Stimulated activated CD8-positive, alpha-beta memory T cell treated with anti-CD3 and anti-CD28 coated beads, Interleukin-4, amount 100 ng/mL, for 4 hours (primary cell): ENCODE results near the gene CCDC74A.
A peak's percentile ranks its signal among the peaks of the same experiment; 100 is the strongest.
"Not testable (repeated sequence)": the region's sequence is repeated elsewhere in the genome, so short reads cannot be mapped to it uniquely, and the experiment has no call there.

Experiments
- DNase-seq, 2 donors: peaks; one replicate each; pipeline ENCODE4 v3.0.0-alpha.2; 2020; ENCODE audit warnings: low read depth in 2 of 2, low spot score in 1 of 2

The CCDC74A gene

GRCh38 chr2:131527131-131528001 lies at the start of gene CCDC74A:
CCDC74A (plus strand) TSS chr2:131527888; CDS start chr2:131527971, 83 bp downstream.
- DNase-seq = peak; percentile 28 to 67

DNA sequence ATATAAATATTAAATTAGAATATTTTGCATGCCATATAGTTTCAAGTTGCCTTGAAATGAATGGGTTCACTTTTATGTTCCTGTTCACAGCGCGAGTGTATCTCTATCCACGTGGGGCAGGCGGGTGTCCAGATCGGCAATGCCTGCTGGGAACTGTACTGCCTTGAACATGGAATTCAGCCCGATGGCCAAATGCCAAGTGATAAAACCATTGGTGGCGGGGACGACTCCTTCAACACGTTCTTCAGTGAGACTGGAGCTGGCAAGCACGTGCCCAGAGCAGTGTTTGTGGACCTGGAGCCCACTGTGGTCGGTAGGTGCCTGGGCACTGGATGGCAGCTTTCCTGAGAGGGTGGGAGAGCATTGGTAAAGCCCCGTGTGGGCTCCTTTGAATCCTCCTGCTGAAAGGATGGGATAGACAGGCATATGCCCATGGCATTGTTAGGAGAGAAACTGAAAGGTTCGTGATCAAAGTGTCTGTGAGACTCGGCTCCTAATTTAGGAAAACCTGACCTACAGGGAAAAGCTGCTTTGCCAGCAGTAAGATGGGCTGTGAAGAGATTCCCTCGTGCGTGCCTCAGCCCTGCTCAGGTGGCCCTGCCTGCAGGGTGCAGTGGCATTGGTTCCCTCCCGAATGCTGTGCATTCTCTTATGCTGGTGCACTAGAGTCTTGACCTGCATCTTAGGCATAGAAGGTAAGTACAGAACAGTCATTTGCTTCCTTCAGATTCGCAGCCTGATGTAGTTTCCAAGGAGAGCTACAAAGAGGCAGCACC lies 49.4 kb upstream of the CCDC74A start:
- not testable (repeated sequence) for DNase-seq

GRCh38 chr2:131478850-131479461 lies 48.7 kb upstream of the CCDC74A start:
- not testable (repeated sequence) for DNase-seq

DNA sequence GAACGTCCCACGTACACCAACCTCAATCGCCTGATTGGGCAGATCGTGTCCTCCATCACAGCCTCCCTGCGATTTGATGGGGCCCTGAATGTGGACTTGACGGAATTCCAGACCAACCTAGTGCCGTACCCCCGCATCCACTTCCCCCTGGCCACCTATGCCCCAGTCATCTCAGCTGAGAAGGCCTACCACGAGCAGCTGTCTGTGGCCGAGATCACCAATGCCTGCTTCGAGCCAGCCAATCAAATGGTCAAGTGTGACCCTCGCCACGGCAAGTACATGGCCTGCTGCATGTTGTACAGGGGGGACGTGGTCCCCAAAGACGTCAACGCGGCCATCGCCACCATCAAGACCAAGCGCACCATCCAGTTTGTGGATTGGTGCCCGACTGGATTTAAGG lies 47.3 kb upstream of the CCDC74A start:
- not testable (repeated sequence) for DNase-seq

GRCh38 chr2:131482506-131483155 lies 45.1 kb upstream of the CCDC74A start:
- not testable (repeated sequence) for DNase-seq

- not testable (repeated sequence) for DNase-seq
Measured at GRCh38 chr2:131483981-131484820, 43.5 kb upstream of the CCDC74A start.

DNA sequence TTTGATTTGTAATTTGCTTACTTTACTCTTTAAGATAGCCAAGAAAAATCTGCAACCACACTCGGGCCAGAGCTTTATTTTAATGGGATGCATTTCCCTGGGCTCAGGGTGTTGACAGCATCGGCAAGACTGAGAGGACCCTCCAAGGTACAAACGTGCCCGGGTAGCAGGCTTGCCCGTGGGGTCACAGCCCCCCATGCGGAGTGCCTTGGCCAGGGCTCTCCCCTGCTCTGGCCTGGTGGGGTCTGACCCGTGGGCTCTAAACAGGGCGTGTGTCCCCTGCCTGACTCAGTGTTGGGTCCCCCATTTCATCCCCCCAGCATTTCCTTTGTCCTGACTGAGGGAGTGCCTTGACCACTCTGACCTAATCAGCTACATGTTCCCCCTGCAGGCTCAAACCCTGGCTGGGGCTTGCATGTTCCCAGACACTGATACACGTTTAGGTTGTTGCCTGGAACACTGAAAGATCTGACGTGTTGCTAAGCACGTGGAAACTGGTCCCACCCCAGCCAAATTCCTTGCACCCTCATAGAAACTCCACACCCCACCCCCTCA lies 42.7 kb upstream of the CCDC74A start:
- DNase-seq = not testable (repeated sequence)

GRCh38 chr2:131486201-131486902 lies 41.3 kb upstream of the CCDC74A start:
- not testable (repeated sequence) for DNase-seq

GRCh38 chr2:131488306-131489205 lies 39.1 kb upstream of the CCDC74A start:
- no peak for DNase-seq

DNA sequence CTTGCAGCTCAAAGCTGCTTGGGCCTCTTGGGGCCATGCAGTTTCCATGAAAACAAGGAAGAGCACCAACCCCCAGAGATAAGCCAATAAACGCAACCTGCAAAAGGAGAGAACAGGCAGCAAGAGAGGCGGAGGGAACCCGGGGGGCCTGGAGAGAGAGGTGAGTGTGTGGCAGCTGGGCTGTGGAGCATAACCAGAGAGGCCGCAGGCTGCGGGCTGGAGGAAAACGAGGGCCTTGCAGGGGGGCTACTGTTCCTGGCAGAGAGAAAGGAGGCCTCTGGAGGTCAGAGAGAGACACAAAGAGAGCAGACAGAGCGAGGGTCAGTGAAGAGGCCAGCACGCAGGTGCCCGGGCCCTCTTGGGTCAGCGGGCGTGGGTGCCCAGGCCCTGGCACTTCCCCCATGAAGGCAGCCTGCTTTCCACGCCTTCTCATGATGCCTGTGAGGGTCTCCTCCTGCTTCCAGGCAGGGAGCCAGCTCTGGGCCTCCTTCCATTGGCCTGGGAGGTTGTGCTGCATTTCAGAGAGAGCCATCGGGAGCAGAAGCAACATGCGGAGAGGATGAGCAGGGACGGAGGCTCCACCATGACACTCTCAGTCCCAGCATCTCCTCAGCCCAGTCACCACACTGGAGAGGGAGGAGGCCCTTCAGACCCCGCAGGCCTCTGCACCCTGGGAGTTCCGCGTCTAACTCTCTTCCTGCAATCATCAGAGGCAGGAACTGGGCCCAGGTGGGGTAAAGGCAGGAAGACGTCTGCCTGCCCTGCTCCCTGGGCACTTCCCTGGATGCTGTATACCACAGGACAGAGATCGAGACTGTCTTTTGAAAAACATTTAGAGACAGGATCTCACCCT lies 36.8 kb upstream of the CCDC74A start:
- DNase-seq = not testable (repeated sequence)

DNA sequence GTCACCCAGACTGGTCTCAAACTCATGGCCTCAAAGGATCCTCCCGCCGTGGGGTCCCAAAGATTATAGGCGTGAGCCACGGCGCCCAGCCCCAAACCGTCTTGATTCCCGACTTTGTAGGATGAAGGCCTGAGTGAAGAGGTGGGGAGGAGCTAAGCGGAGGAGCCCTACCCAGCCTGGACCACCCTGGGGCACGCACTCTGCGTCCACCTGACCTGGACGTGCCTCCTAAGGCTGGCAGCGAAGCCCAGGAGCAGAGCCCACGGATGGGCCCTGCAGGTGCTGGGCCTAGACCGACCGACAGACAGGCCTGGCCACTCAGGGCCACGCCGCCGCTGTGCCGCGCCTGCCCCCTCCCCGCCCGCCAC lies 36.2 kb upstream of the CCDC74A start:
- DNase-seq = not testable (repeated sequence)

DNA sequence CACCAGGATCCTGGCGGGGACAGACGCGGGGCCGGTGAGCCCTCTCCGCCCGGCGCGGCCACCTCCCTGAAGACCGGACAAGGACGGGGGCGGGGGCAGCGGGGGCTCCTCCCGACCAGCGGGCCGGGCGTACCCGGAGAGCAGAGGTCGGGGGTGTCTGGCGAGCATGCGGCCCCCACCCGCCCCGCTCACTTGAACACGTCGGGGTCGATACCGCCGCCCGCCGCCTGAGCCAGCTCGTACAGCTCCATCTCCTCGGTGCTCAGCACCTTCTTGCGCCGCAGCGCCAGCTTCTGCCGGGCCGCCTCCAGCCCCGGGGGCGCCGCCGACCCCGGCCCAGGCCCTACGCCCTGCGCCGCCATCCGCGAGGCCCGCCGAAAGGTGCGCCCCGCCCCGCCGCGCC lies 35.7 kb upstream of the CCDC74A start, which contains the start of gene MZT2A:
TSS of gene MZT2A (minus strand) at position 383 of the 403 bp plus-strand sequence. CDS start at position 362, 21 bp downstream.
- peak in 1 of 2 donors; percentile 64 for DNase-seq

- DNase-seq = peak; percentile 82 to 85
Measured at GRCh38 chr2:131492418-131493198, 35.1 kb upstream of the CCDC74A start.

- no peak for DNase-seq
Measured at GRCh38 chr2:131493199-131493968, 34.3 kb upstream of the CCDC74A start.

GRCh38 chr2:131495506-131495905 lies 32.2 kb upstream of the CCDC74A start:
- DNase-seq = not testable (repeated sequence)
